Endothelial cell of umbilical vein (primary cell): ENCODE results near the gene MED25. TPM values are rescaled to one million over a fixed set of nuclear protein-coding genes. Genes with fewer than 3 reads are reported as not detected.
A peak's percentile ranks its signal among the peaks of the same experiment; 100 is the strongest.

Source experiments
- BruUV-seq: library from RNA; stranded (reverse); fragments of 400-500 nt; replicated peaks from 2 replicates; lab custom pipeline; 2021; lab: Mats Ljungman, UMichigan
- CTCF ChIA-PET: fragments of 300-600, 350-600 bp; sonication (Branson Sonifier 250); formaldehyde crosslinking; loops from one replicate; lab custom pipeline; 2021; ENCODE audit warnings: antibody characterized with exemption, inconsistent platforms; lab: Charles Lee
- POLR2A ChIA-PET: fragments of 300-600, 350-600 bp; sonication (Branson Sonifier 250); formaldehyde crosslinking; loops from one replicate; lab custom pipeline; 2021; ENCODE audit warnings: antibody characterized with exemption, inconsistent platforms; lab: Charles Lee
- DNase-seq: peaks from one replicate; pipeline ENCODE4 v3.0.0-alpha.2; 2011; ENCODE audit warnings: low read depth, low spot score
- FAIRE-seq: peaks from 2 replicates; lab custom pipeline; 2011; peaks lifted over from hg19 to GRCh38; lab: Jason Lieb, UNC
- H2AFZ ChIP-seq: 2 replicates; pipeline ENCODE4 v1.6.0; 2012; ENCODE audit warnings: low read depth, low read length, control low read depth, inconsistent platforms
- H3K27ac ChIP-seq: 2 replicates; pipeline ENCODE4 v1.5.1; 2011; ENCODE audit warnings: low read depth, mild to moderate bottlenecking, control low read depth, low read length, moderate library complexity; ENCODE audit not compliant: insufficient read depth
- H3K27me3 ChIP-seq, 2 experiments: 2 replicates each; pipeline versions ENCODE4 v1.6.0 to v1.6.1; 2011; ENCODE audit warnings: low read length in 2 of 2, mixed read lengths in 1 of 2; ENCODE audit not compliant: control insufficient read depth in 2 of 2, insufficient read depth in 2 of 2
- H3K36me3 ChIP-seq, 2 experiments: 2 replicates in 1 of 2; 3 replicates in 1 of 2; pipeline ENCODE4 v1.5.1; 2011; ENCODE audit warnings: low read length in 2 of 2, mild to moderate bottlenecking in 1 of 2, moderate library complexity in 1 of 2; ENCODE audit not compliant: control insufficient read depth in 2 of 2, insufficient read depth in 2 of 2; ENCODE audit errors: extremely low read depth in 1 of 2
- H3K4me1 ChIP-seq: 3 replicates; pipeline ENCODE4 v1.5.1; 2011; ENCODE audit warnings: mild to moderate bottlenecking, low read length; ENCODE audit not compliant: control insufficient read depth, insufficient read depth; ENCODE audit errors: extremely low read depth
- H3K4me2 ChIP-seq: 2 replicates; pipeline ENCODE4 v1.6.1; 2011; ENCODE audit warnings: low read length, control low read depth, mixed read lengths; ENCODE audit not compliant: insufficient read depth
- H3K4me3 ChIP-seq, 3 experiments: fragments of 200-600 bp in 1 of 3; sonication (generic), shearing (Covaris generic) in 1 of 3; replicated peaks in 1 of 3; 2 replicates each; pipeline ENCODE4 v1.5.1; 2011 to 2016; ENCODE audit warnings: control low read depth in 3 of 3, low read length in 3 of 3, mild to moderate bottlenecking in 2 of 3, inconsistent platforms in 1 of 3, low read depth in 1 of 3, moderate library complexity in 1 of 3; ENCODE audit not compliant: insufficient read depth in 1 of 3
- H3K79me2 ChIP-seq: 2 replicates; pipeline ENCODE4 v1.6.0; 2012; ENCODE audit warnings: low read length, inconsistent platforms; ENCODE audit not compliant: control insufficient read depth, insufficient read depth
- H3K9ac ChIP-seq: replicated peaks from 2 replicates; pipeline ENCODE3; 2011; ENCODE audit warnings: low read length, control low read depth; ENCODE audit not compliant: insufficient read depth; ENCODE audit errors: extremely low read depth
- H3K9me1 ChIP-seq: replicated peaks from 3 replicates; pipeline ENCODE4 v1.6.0; 2011; ENCODE audit warnings: mild to moderate bottlenecking, low read length; ENCODE audit not compliant: control insufficient read depth, insufficient read depth; ENCODE audit errors: extremely low read depth
- H3K9me3 ChIP-seq: replicated peaks from 2 replicates; pipeline ENCODE4 v1.5.1; 2012; ENCODE audit warnings: low read length, inconsistent platforms; ENCODE audit not compliant: control insufficient read depth, insufficient read depth
- H4K20me1 ChIP-seq: replicated peaks from 2 replicates; pipeline ENCODE3; 2011; ENCODE audit warnings: mild to moderate bottlenecking, low read length; ENCODE audit not compliant: control insufficient read depth, insufficient read depth; ENCODE audit errors: extremely low read depth
- EZH2 ChIP-seq: IDR thresholded peaks from 2 replicates; pipeline ENCODE4 v1.6.1; 2012; ENCODE audit warnings: borderline replicate concordance, low read depth, mild to moderate bottlenecking, moderate library complexity, low read length, inconsistent platforms; ENCODE audit not compliant: severe bottlenecking
- JUN ChIP-seq: IDR thresholded peaks from 2 replicates; pipeline ENCODE4 v1.6.1; 2011; ENCODE audit warnings: borderline replicate concordance, low read depth; ENCODE audit not compliant: insufficient read length, insufficient read depth
- MYC ChIP-seq: IDR thresholded peaks from one replicate; pipeline ENCODE4 v1.6.1; 2011; ENCODE audit warnings: mild to moderate bottlenecking, low read depth, low read length
- POLR2AphosphoS5 ChIP-seq: IDR thresholded peaks from 2 replicates; pipeline ENCODE4 v1.6.1; 2012; ENCODE audit warnings: low read depth, mild to moderate bottlenecking, control low read depth, low read length, moderate library complexity; ENCODE audit not compliant: insufficient read depth
- dilution Hi-C: fragments of 300-500 bp; cut with MboI; formaldehyde crosslinking; loops from one replicate; pipeline ENCODE4 v1.15.0; 2019; ENCODE audit warnings: low sequenced_read_pairs; ENCODE audit not compliant: extremely low pct_ligation_motif_present
- intact Hi-C: fragments of 100-400 bp; cut with micrococcal nuclease; formaldehyde crosslinking; loops from one replicate; pipeline ENCODE4 v1.10.0; 2022
- polyA plus RNA-seq, 4 experiments: library from polyadenylated mRNA; depleted of rRNA in 3 of 4; stranded (reverse) in 3 of 4; unstranded in 1 of 4; fragments of >200 nt; gene quantifications; 2 replicates each; pipeline versions ENCODE4 v1.2.1 to v1.2.3, GENCODE V29; 2011 to 2012; ENCODE audit warnings: missing spikeins in 1 of 4
- total RNA-seq: library from RNA; stranded (reverse); gene quantifications from 2 replicates; pipeline ENCODE4 v1.2.3, GENCODE V29; 2021
- TF ChIP-seq, protein P1 (sequence below), 2 donors: IDR thresholded peaks; 1 replicate in 1 of 2; 2 replicates in 1 of 2; pipeline ENCODE4 v1.5.1; 2011; ENCODE audit warnings: low read length in 2 of 2, mild to moderate bottlenecking in 2 of 2, moderate library complexity in 2 of 2, control low read depth in 1 of 2, inconsistent platforms in 1 of 2, low read depth in 1 of 2; ENCODE audit not compliant: insufficient read depth in 1 of 2; ENCODE audit errors: extremely low read depth in 1 of 2

MED25 gene
- total and polyA plus RNA-seq, 2 donors (not counting 3 experiments of a cell fraction or from before 2014, with no cell fraction given): 31.7 to 62.9 TPM

DNA sequence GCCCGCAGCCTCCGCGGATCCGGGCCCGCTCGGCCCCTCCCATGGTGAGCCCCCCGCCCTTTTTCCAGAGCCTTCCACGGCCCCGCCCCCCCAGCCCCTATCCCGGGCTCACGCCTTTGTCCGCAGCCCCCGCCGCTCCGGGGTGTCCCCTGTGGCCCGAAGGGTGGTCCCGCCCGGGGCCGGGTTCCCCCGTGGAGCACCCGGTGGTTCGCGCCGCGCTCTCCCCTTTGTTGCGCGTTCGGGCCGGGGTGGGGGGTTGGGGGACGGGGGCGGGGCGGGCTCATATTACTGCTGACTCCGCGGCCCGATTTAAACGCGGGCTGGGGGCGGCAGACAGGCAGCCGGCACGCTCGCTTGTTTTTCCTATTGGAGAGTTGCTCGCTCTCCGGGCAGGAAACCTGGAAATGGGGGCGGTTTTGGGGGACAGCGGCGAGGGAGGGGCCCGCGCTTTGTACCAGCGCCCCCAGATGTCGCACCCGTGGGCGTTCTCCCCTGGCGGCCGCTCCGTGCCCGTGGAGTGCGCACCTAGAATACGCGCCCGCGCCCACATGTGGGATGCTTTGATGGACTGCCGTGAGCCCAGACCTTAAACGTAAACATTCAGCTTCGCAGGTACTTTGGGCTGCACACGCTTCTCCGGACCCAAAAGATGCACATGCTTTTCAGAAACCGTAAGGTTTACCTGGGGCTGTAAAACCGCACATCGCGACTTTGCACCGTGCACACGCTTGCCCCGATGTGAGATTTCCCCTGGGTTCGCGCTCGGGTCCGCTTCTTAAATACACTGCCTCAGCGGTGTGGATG is 33.6 kb downstream of the MED25 start:
- BruUV-seq: no TSS peak
- Histone ChIP-seq H3K27me3 (no peaks in the 10 kb centered on the region), H3K9me3 (no peaks in the 10 kb centered on the region), H4K20me1 (no peaks in the 10 kb centered on the region), H3K4me2 (peak overlapping the region; percentile 40), H3K4me1 (peaks cover 24% of the 10 kb centered on the region), H3K4me3 (peak overlapping the region; percentile 2 to 67 (median 57)), H3K27ac (peak overlapping the region; percentile 68), H3K9ac (peak overlapping the region; percentile 73), H3K36me3 (peaks cover 0 to 16% of the 10 kb centered on the region in 2 experiments), H3K79me2 (peaks cover 25% of the 10 kb centered on the region), H2AFZ (no peak overlapping the region), H3K9me1 (no peaks in the 10 kb centered on the region)
- dilution Hi-C loops (no loop called here), intact Hi-C loops (no loop called here)
- DNase-seq (peak; percentile 37), FAIRE-seq (no peak)
- TF ChIP-seq MYC (no peak), JUN (no peak), EZH2 (no peak), POLR2AphosphoS5 (no peak)
- TF ChIP-seq, protein P1, sequence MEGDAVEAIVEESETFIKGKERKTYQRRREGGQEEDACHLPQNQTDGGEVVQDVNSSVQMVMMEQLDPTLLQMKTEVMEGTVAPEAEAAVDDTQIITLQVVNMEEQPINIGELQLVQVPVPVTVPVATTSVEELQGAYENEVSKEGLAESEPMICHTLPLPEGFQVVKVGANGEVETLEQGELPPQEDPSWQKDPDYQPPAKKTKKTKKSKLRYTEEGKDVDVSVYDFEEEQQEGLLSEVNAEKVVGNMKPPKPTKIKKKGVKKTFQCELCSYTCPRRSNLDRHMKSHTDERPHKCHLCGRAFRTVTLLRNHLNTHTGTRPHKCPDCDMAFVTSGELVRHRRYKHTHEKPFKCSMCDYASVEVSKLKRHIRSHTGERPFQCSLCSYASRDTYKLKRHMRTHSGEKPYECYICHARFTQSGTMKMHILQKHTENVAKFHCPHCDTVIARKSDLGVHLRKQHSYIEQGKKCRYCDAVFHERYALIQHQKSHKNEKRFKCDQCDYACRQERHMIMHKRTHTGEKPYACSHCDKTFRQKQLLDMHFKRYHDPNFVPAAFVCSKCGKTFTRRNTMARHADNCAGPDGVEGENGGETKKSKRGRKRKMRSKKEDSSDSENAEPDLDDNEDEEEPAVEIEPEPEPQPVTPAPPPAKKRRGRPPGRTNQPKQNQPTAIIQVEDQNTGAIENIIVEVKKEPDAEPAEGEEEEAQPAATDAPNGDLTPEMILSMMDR (IDR thresholded peaks at IDR 0.05; ENCODE audit: extremely low read depth in 1 of 2, insufficient read depth in 1 of 2, low read depth in 1 of 2, low read length in 2 of 2): no peak
- ChIA-PET CTCF (interaction anchor here (1.6 to 1.8 kb wide), 2 partner anchors 18 to 39 kb away, joined by 8 to 15 read pairs; partner anchors contain the start of gene FUZ), POLR2A (interaction anchor here (1.2 kb wide), 1 partner anchor 14 kb away, joined by 6 read pairs; no protein-coding TSS in a partner anchor)
